Sigmoid colon (tissue), 7 donors: ENCODE results near the gene SPATA13. TPM values are rescaled to one million over a fixed set of nuclear protein-coding genes. Genes with fewer than 3 reads are reported as not detected.

Experiments
- DNase-seq: peaks from one replicate; pipeline ENCODE4 v3.0.0-alpha.2; 2019
- H3K27ac ChIP-seq, 4 donors: fragments of 200-600 bp; sonication (generic); one replicate each; pipeline ENCODE4 v1.5.1; 2016 to 2019; ENCODE audit warnings: mild to moderate bottlenecking in 1 of 4
- H3K27me3 ChIP-seq, 3 donors: fragments of 200-600 bp; sonication (generic); one replicate each; pipeline ENCODE4 v1.5.1; 2019; ENCODE audit warnings: mild to moderate bottlenecking in 1 of 3
- H3K36me3 ChIP-seq, 4 donors: fragments of 200-600 bp; sonication (generic); one replicate each; pipeline ENCODE4 v1.5.1; 2016 to 2019
- H3K4me1 ChIP-seq, 4 donors: fragments of 200-600 bp; sonication (generic); one replicate each; pipeline ENCODE4 v1.5.1; 2017 to 2019
- H3K4me3 ChIP-seq, 4 donors: fragments of 200-600 bp; sonication (generic); one replicate each; pipeline ENCODE4 v1.5.1; 2017 to 2019; ENCODE audit warnings: mild to moderate bottlenecking in 2 of 4, moderate library complexity in 1 of 4
- H3K9me3 ChIP-seq, 4 donors: fragments of 200-600 bp in 3 of 4; sonication (generic) in 3 of 4; one replicate each; pipeline versions ENCODE4 v1.5.1 to v1.6.1; 2013 to 2019
- EP300 ChIP-seq, 4 donors: sonication (generic); formaldehyde crosslinking; IDR thresholded peaks; one replicate each; pipeline ENCODE4 v1.6.1; 2017; ENCODE audit warnings: antibody characterized with exemption in 4 of 4
- POLR2A ChIP-seq, 2 donors: fragments of 450-650 bp; IDR thresholded peaks; one replicate each; pipeline ENCODE4 v1.6.1; 2016; ENCODE audit warnings: antibody characterized with exemption in 2 of 2, mild to moderate bottlenecking in 2 of 2, moderate library complexity in 2 of 2
- POLR2AphosphoS5 ChIP-seq, 4 donors: sonication (generic); formaldehyde crosslinking; IDR thresholded peaks; one replicate each; pipeline ENCODE4 v1.6.1; 2017; ENCODE audit warnings: antibody characterized with exemption in 4 of 4
- WGBS, 2 donors: extraction: QIAGEN DNeasy Blood & Tissue Kit; methylation state at CpG; one replicate each; pipeline ENCODE4 v1.1.7; 2013; 5-methylcytosine and 5-hydroxymethylcytosine counted together
- intact Hi-C: fragments of 100-400 bp; cut with DNase I; formaldehyde crosslinking; loops from one replicate; pipeline ENCODE4 v1.15.1; 2023
- polyA plus RNA-seq, 3 donors: library from polyadenylated mRNA; stranded (reverse); fragments of 200-250 nt; gene quantifications; one replicate each; pipeline ENCODE4 v1.2.3, GENCODE V29; 2013
- total RNA-seq, 4 donors: library from RNA; depleted of rRNA; stranded (reverse); fragments of >200 nt; gene quantifications; one replicate each; pipeline ENCODE4 v1.1.0, GENCODE V29; 2016
- TF ChIP-seq, protein P1 (sequence below), 4 experiments: fragments of 450-650 bp in 3 of 4; fragments of 200-600 bp in 1 of 4; IDR thresholded peaks; one replicate each; pipeline ENCODE4 v1.5.1; 2016 to 2019; ENCODE audit warnings: antibody characterized with exemption in 4 of 4, mild to moderate bottlenecking in 3 of 4, moderate library complexity in 2 of 4
- donor health status: healthy with polysubstance abuse.
- donor health status: Bipolar disorder and iron deficiency.
- donor health status: healthy.

Gene SPATA13
- total and polyA plus RNA-seq, 7 donors, result 15.6 to 29.4 (median 18.1) TPM

DNA sequence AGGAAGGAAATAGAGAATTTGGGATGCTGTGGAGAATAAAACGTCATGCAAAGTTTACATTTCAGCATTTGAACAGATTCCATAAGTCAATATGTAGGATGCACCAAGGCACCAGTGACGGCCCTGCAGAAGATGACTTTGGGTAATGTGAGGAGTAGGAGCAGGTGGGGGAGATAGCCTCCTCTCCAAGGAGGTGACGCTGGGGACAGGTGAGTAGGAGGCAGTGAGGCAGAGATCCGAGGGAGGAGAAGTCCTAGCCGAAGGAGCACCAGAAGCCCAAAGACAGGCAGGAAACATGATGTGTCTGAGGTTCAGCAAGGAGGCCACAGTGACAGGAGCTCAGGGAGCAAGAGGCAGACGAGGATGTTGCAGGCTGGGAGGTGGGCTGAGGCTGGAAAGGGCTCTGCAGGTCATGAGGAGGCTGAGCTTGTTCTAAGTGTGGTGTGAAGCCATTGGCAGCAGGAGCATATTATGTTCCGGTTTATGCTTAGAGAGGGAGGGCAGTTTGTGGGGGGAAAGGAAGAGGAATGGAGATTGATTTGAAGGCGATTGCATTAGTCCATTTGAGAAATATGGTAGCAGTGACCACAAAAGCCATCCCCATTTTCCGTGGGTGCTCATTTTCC is 93.1 kb downstream of the SPATA13 start:
- H3K36me3 ChIP-seq, result peaks cover 0 to 15% (median 4%) of the 10 kb centered on the region in 4 donors
- 69 to 86% methylated on average over 9 of the region's 9 CpGs for WGBS, 2 donors
- intact Hi-C loops, result no loop called here
- H3K4me3 ChIP-seq, result no peak overlapping the region
- H3K4me1 ChIP-seq, result no peaks in the 10 kb centered on the region
- no peaks in the 10 kb centered on the region for H3K27me3 ChIP-seq
- no peaks in the 10 kb centered on the region for H3K9me3 ChIP-seq
- peak; percentile 34 for DNase-seq
- TF ChIP-seq POLR2A (IDR thresholded peaks at IDR 0.05), result no peak
- TF ChIP-seq, protein P1, sequence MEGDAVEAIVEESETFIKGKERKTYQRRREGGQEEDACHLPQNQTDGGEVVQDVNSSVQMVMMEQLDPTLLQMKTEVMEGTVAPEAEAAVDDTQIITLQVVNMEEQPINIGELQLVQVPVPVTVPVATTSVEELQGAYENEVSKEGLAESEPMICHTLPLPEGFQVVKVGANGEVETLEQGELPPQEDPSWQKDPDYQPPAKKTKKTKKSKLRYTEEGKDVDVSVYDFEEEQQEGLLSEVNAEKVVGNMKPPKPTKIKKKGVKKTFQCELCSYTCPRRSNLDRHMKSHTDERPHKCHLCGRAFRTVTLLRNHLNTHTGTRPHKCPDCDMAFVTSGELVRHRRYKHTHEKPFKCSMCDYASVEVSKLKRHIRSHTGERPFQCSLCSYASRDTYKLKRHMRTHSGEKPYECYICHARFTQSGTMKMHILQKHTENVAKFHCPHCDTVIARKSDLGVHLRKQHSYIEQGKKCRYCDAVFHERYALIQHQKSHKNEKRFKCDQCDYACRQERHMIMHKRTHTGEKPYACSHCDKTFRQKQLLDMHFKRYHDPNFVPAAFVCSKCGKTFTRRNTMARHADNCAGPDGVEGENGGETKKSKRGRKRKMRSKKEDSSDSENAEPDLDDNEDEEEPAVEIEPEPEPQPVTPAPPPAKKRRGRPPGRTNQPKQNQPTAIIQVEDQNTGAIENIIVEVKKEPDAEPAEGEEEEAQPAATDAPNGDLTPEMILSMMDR (IDR thresholded peaks at IDR 0.05), result no peak
- no peak for TF ChIP-seq EP300 (IDR thresholded peaks at IDR 0.05)
- TF ChIP-seq POLR2AphosphoS5 (IDR thresholded peaks at IDR 0.05), result no peak
- H3K27ac ChIP-seq, result no peak overlapping the region

DNA sequence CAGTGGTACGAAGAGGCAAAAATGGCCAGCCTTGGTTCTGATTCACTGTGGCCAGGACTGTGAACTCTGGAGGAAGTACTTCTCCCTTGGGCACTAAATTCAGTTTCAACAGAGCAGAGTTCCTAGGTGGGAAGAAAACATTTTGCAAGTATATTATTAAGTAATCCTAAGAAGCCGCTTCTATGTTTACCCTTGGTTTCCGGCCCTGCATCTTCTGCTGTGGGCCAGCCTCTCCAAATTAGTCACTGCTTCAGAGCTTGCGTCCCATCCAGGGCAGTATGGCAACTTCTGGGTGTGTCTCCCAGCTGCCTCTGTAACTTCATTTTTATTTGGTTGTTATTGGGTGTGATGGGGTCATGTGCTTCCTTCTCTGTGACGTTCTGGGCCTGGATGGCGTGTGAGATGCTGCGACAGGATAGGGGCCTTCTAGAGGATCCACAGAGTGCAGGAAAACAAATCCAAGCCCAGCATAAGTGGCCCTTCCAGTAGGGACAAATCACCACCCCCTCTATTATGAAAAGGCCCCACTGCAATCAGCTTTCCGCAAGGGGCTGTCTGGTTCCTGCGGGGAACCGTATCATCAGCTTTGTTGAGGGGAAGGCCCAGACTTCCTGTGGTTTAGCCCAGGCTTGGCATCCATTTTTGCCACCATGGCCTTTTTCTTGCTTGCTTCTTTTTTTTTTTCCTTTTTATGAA is 93.8 kb downstream of the SPATA13 start:
- TF ChIP-seq POLR2AphosphoS5 (IDR thresholded peaks at IDR 0.05) (no peak), EP300 (IDR thresholded peaks at IDR 0.05) (no peak), POLR2A (IDR thresholded peaks at IDR 0.05) (no peak)
- TF ChIP-seq, protein P1 (IDR thresholded peaks at IDR 0.05), result no peak
- no peaks in the 10 kb centered on the region for H3K27me3 ChIP-seq
- peaks cover 0 to 15% (median 4%) of the 10 kb centered on the region in 4 donors for H3K36me3 ChIP-seq
- 49 to 74% methylated on average over 10 of the region's 10 CpGs for WGBS, 2 donors
- peak overlapping the region in 2 of 4 donors; percentile 10 to 20 for H3K27ac ChIP-seq
- intact Hi-C loops, result no loop called here
- DNase-seq, result peak; percentile 62
- H3K9me3 ChIP-seq, result no peaks in the 10 kb centered on the region
- no peaks in the 10 kb centered on the region for H3K4me1 ChIP-seq
- H3K4me3 ChIP-seq, result no peak overlapping the region

DNA sequence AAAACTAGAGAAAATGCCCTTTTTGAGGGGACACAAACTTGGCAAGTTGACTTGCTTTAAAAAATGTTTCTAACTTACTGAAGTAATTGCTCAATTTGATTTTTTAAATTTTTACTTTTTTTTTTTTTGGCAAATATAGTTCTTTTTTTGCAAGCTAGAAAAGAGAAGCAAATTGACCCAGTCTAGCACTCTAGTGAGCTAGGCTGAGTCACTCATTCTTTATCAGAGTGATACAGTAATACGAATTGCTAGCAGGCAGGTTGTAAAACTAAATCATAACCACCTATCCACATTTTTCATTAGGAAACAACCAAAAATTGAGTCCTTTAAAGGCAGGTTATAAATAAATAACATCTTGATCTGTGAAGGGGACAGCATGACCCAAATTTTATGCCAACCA is 97.0 kb downstream of the SPATA13 start:
- Histone ChIP-seq H3K27me3 (no peaks in the 10 kb centered on the region), H3K9me3 (no peaks in the 10 kb centered on the region), H3K4me1 (no peaks in the 10 kb centered on the region), H3K36me3 (peaks cover 0 to 4% (median 0%) of the 10 kb centered on the region in 4 donors), H3K4me3 (no peak overlapping the region), H3K27ac (no peak overlapping the region)
- TF ChIP-seq, protein P1 (IDR thresholded peaks at IDR 0.05), result no peak
- TF ChIP-seq EP300 (IDR thresholded peaks at IDR 0.05), result no peak
- intact Hi-C loops, result no loop called here
- 52 to 79% methylated on average over 1 of the region's 1 CpG for WGBS, 2 donors
- no peak for DNase-seq

DNA sequence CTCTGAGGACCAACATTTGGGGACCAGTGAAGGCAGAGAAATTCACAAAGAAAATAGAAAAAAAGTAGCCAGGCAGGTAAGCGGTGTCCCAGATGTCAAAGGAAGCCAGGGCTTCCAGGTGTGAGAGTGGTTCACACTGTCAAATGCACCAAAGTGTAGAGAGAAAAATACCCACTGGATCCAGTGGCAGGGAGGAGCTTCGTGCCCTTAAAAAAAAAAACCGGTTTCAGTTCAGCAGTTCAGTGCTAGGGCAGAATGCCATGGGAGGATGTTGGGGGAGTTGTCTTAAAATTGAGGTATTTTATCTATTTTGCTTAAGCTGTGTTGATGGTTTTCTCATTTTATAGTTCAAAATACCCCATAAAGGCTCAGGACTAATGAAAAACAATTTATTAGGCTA is 101.0 kb downstream of the SPATA13 start:
- no peaks in the 10 kb centered on the region for H3K36me3 ChIP-seq
- intact Hi-C loops, result no loop called here
- no peak for DNase-seq
- H3K27me3 ChIP-seq, result no peaks in the 10 kb centered on the region
- H3K4me1 ChIP-seq, result peaks cover 0 to 12% (median 0%) of the 10 kb centered on the region in 4 donors
- TF ChIP-seq POLR2A (IDR thresholded peaks at IDR 0.05) (no peak), EP300 (IDR thresholded peaks at IDR 0.05) (no peak), POLR2AphosphoS5 (IDR thresholded peaks at IDR 0.05) (no peak)
- TF ChIP-seq, protein P1 (IDR thresholded peaks at IDR 0.05), result no peak
- H3K27ac ChIP-seq, result no peak overlapping the region
- H3K4me3 ChIP-seq, result no peak overlapping the region
- WGBS, 2 donors, result 55 to 74% methylated on average over 3 of the region's 3 CpGs
- no peaks in the 10 kb centered on the region for H3K9me3 ChIP-seq
